ENCODE measurements around the gene MZB1. TPM values are rescaled to one million over a fixed set of nuclear protein-coding genes. Genes with fewer than 3 reads are reported as not detected.
"Not testable (repeated sequence)": the region's sequence is repeated elsewhere in the genome, so short reads cannot be mapped to it uniquely, and the experiment has no call there.

MZB1 gene
- total RNA-seq, 1 donor from 2014 or later, result not detected

- no peak for TF ChIP-seq CTCF (conservative IDR thresholded peaks at IDR 0.05; ENCODE audit: low read depth, low read length)
Measured at GRCh38 chr5:139410993-139411828, 21.5 kb upstream of the MZB1 start.

GRCh38 chr5:139410121-139410992 is 20.6 kb upstream of the MZB1 start:
- no peak for TF ChIP-seq CTCF (conservative IDR thresholded peaks at IDR 0.05; ENCODE audit: low read depth, low read length)
- no peak for DNase-seq (ENCODE audit: low read depth)
- H3K4me3 ChIP-seq (ENCODE audit: low read depth, low read length), result no peak overlapping the region

More at GRCh38 chr5:139410993-139411828, 21.5 kb upstream of the MZB1 start:
- DNase-seq (ENCODE audit: low read depth), result no peak
- H3K4me3 ChIP-seq (ENCODE audit: low read depth, low read length), result no peak overlapping the region

- not testable (repeated sequence) for H3K4me3 ChIP-seq (ENCODE audit: low read depth, low read length); DNase-seq (ENCODE audit: low read depth)
Measured at GRCh38 chr5:139409116-139409515, 19.4 kb upstream of the MZB1 start.

DNA sequence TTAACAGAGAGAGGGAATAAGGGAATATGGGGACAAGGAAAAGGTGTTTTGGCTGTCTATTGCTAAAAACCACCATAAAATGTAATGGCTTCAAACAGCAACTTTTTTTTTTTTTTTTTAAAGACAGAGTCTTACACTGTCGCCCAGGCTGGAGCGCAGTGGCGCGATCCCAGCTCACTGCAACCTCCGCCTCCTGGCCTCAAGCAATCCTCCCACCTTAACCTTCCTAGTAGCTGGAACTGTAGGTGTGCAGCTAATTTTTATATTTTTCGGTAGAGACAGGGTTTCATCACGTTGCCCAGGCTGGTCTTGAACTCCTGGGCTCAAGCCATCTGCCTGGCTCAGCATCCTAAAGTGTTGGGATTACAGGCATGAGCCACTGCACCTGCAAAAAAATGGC is 18.5 kb upstream of the MZB1 start:
- no peak for TF ChIP-seq CTCF (conservative IDR thresholded peaks at IDR 0.05; ENCODE audit: low read depth, low read length)
- no peak for DNase-seq (ENCODE audit: low read depth)
- H3K4me3 ChIP-seq (ENCODE audit: low read depth, low read length), result no peak overlapping the region

GRCh38 chr5:139407517-139407916 is 17.8 kb upstream of the MZB1 start:
- no peak for DNase-seq (ENCODE audit: low read depth)
- no peak overlapping the region for H3K4me3 ChIP-seq (ENCODE audit: low read depth, low read length)
- TF ChIP-seq CTCF (conservative IDR thresholded peaks at IDR 0.05; ENCODE audit: low read depth, low read length), result no peak

- TF ChIP-seq CTCF (conservative IDR thresholded peaks at IDR 0.05; ENCODE audit: low read depth, low read length), result no peak
- no peak for DNase-seq (ENCODE audit: low read depth)
- H3K4me3 ChIP-seq (ENCODE audit: low read depth, low read length), result no peak overlapping the region
Measured at GRCh38 chr5:139406963-139407362, 17.2 kb upstream of the MZB1 start.

DNA sequence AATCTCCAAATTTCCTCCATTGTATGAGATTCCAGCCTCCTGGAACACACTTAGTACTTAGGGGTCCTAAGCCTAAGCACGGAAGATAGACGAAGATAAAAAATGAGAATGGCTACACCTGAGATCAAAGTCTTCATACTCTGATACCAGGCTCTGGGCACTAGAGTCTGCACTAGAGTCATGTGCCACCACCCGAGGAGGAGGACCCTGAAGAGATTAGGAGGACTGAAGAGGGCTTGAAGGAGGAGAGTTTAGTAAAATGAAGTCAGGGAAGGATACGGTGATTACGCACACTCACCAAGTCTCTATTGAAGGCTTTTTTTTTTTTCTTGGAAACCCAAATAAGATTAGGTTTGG is 14.7 kb upstream of the MZB1 start:
- peak overlapping the region; percentile 56 for H3K4me3 ChIP-seq (ENCODE audit: low read depth, low read length)
- TF ChIP-seq CTCF (conservative IDR thresholded peaks at IDR 0.05; ENCODE audit: low read depth, low read length), result no peak
- DNase-seq (ENCODE audit: low read depth), result no peak

Data from epithelial cell of proximal tubule (primary cell).